HPDE6-E6E7 (cell line): ENCODE results near the gene TMEM45B.
"Not testable (repeated sequence)": the region's sequence is repeated elsewhere in the genome, so short reads cannot be mapped to it uniquely, and the experiment has no call there.

Experiments used
- DNase-seq: peaks from one replicate; pipeline ENCODE4 v3.0.0; 2011; ENCODE audit warnings: missing footprints; ENCODE audit errors: extremely low spot score

The TMEM45B gene

GRCh38 chr11:129815596-129816461 is at the start of gene TMEM45B:
Gene TMEM45B (plus strand): TSS chr11:129815848. CDS start chr11:129852483, 36,635 bp downstream.
- no peak for DNase-seq

- DNase-seq = no peak
Measured at GRCh38 chr11:129766898-129767604, 48.6 kb upstream of the TMEM45B start.

GRCh38 chr11:129767827-129768226 is 47.8 kb upstream of the TMEM45B start:
- no peak for DNase-seq

DNA sequence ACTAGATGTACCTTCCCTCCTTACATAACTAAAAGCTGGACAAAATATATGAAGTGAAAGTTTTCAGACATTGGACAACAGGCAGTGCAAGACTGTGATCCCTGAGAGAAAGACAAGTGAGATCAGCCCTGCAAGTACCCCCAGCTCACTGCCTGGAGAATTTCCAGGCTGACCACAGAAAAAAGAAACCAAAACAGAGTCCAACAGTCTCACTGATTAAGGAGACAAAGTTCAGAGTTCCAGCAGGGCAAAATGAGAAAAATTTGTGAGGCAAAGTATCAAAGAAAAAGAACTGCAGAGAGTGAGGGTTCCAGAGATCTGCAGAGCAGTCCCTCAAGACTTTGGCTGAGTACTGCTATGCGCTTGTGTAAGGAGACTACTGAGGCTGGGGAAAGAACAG is 47.3 kb upstream of the TMEM45B start:
- DNase-seq = no peak

DNA sequence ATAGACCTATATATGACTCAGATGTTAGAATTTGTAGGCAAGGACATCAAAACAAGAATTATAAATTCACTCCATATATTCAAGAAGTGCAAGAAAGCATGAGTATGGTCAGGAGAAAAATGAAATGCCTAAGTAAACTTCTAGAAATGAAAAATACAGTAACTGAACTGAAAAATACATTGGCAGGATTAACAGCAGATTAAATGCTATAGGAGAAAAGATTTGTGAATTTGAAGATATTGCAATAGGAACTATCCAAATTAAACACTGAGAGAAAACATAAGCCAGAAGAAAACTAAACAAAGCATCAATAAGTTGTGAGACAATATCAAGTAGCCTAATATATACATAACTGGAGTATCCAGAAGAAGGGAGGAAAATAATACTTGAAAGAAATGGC is 46.6 kb upstream of the TMEM45B start:
- DNase-seq = no peak

- no peak for DNase-seq
Measured at GRCh38 chr11:129770993-129771392, 44.7 kb upstream of the TMEM45B start.

DNA sequence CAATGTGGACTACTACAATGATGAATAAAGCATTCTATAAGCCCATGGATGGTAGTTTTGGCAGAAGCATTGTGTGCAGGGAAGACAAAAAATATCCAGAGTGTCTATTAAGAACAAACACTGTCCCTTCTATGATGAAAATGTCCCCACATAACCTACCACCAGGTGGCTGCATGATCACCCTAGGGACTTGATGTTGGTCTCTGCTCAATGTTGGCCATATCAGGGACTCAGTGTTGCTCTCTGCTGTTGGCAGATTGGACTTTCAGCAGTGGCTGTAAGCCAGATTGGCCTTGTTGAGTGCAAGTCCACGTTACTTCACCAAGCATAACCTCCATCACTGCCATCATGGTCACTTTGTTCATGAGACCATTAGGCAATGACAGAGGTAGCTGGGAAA is 44.2 kb upstream of the TMEM45B start:
- not testable (repeated sequence) for DNase-seq

DNA sequence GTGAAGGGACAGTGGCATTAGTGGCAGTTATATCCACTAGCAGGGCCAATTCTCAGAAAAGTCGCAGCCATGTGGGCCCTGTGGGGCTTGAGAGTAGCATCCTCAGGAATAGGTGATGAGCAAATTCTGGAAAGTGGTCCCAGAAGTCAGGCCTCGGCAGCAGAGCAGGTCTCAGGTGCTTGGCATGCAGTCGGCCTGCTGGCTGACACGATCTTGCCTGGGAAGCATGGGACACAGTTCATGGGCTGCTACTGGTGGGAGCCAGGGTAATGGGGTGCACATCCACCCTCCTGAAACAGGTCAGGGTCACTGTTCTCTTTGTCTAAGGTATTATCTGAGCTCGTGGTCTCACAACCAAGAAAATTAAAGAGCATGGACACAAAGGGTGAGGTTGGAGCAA is 36.8 kb upstream of the TMEM45B start:
- DNase-seq = no peak

DNA sequence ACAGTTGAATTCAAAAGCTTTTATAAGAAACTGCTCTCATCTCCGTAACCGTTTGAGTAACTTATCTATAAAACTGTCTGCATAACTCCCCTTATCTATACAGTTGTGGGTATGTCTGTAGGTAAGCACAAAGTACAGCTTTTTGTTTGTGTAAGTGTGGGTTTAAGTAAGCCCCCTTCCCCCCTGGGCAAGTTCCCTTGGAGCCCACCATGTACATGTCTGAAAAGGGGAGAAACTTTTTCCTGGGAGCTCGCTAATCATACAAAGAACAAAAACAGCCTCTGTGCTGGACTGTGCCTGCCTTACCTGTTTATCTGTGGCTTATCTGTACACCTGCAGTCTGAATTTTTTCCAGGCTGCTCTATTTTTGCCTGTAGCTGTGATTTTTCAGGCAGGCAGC is 36.3 kb upstream of the TMEM45B start:
- DNase-seq = no peak

- no peak for DNase-seq
Measured at GRCh38 chr11:129785383-129786111, 30.1 kb upstream of the TMEM45B start.

DNA sequence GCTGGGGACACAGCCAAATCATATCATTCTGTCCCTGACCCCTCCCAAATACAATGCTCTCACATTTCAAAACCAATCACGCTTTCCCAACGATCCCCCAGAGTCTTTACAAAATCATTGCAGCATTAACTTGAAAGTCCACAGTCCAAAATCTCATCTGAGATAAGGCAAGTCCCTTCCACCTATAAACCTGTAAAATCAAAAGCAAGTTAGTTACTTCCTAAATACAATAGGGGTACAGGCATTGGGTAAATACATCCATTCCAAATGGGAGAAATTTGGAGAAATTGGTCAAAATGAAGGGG is 29.6 kb upstream of the TMEM45B start:
- DNase-seq = not testable (repeated sequence)

DNA sequence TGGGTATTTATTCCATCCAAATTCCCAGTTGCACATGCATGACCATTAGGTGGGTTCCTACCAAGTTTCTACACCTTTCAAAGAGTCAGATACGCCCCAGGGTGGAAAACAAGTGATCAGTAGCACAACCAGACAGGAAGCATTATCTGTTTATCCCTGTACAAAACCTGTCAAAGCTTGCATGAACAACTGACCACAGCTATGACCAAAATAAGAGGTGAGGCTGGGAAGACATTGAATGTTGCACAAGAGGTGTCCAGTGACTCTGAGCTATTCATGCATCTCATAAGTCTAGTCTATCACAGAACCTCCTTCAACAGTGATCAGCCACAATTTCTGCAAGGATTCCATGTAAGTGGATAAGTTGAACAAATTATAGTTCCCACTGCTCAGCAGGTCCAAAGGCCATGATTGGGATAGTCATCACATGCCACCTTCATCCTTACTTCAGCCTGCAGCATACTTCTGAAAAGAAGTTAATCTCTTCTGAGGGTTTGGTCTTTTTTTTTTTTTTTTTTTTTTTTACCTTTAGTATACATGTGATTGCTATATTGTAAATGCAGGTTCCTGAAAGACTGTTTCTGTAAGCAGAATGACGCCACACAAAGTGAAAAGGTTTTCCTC is 28.0 kb upstream of the TMEM45B start:
- peak; percentile 59 for DNase-seq

- DNase-seq = no peak
Measured at GRCh38 chr11:129788278-129788677, 27.4 kb upstream of the TMEM45B start.

- DNase-seq = no peak
Measured at GRCh38 chr11:129790106-129790505, 25.5 kb upstream of the TMEM45B start.

DNA sequence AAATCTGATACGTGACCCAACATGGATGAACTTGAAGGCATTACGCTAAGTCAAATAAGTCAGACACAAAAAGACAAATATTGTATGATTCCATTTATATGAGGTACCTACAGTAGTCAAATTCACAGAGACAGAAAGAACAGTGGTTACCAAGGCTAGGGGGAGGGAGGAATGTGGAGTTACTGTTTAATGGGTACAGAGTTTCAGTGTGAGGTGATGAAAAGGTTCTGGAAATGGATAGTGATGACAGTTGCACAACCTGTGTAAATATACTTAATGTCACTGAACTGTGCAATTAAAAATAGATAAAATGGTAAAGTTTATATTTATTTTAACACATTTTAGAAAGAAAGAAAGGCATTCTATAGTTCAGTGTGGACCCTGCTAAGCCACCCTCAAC is 24.1 kb upstream of the TMEM45B start:
- DNase-seq = no peak

DNA sequence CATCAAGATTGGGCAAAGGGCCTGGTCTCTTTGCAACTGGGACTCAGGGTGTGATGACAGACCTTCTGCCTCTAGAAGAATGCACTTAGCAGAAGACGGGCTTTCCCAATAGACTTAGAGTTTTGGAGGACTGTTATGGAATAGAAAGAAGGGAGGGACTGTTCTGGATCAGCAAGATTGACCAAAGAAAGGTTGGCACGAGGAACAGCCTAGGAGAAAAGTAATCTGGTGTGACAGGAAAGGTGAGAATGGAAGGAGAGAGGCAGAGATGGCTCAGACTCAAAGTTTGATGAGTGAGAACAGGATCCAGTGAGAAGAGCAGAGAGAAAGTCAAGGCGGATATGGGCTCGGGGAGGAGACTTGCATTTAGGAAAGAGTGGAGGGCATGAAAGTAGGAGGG is 23.0 kb upstream of the TMEM45B start:
- no peak for DNase-seq

DNA sequence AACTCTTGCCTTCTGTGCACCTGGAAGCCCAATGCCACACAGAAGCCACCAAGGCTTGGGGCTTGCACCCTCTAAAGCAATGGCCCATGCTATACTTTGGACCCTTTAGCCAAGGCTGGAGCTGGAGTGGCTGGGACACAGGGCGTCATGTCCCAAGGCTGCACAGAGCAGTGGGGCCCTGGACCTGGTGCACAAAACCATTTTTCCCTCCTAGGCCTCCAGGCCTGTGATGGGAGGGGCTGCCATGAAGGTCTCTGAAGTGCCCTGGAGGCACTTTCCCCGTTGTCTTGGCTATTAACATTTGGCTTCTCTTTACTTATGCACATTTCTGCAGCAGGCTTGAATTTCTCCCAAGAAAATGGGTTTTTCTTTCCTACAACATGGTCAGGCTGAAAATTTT is 20.6 kb upstream of the TMEM45B start:
- no peak for DNase-seq

DNA sequence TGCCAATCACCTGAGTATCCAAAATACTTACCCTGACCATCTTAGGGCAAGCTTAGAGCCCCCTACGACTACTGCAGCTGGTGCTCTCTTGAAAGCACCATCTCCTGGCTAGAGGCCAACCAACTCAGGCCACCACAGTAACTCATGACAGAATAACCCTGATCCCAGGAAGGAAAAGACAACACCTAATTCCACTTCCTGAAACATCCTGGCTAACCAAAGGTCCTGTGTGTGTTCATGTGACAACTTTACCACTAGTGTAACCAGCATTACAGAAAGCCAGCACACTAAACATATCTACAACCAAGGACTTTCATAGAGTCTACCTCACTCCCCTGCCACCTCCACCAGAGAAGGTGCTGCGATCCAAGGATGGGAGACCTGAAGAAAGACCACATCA is 17.4 kb upstream of the TMEM45B start:
- no peak for DNase-seq

GRCh38 chr11:129800162-129800561 is 15.5 kb upstream of the TMEM45B start:
- DNase-seq = not testable (repeated sequence)

DNA sequence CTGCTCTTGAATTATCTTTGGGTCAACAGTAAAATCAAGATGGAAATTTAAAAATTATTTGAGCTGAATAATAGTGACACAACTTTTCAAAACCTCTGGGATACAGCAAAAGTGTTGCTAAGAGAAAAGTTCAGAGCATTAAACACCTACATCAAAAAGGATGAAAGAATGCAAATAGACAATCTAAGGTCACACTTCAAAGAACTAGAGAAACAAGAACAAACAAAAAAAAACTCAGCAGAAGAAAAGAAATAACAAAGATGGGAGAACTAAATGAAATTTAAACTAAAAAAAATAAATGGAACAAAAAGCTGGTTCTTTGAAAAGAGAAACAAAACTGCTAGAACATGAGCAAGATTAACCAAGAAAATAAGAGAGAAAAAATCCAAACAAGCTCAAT is 15.0 kb upstream of the TMEM45B start:
- no peak for DNase-seq

DNA sequence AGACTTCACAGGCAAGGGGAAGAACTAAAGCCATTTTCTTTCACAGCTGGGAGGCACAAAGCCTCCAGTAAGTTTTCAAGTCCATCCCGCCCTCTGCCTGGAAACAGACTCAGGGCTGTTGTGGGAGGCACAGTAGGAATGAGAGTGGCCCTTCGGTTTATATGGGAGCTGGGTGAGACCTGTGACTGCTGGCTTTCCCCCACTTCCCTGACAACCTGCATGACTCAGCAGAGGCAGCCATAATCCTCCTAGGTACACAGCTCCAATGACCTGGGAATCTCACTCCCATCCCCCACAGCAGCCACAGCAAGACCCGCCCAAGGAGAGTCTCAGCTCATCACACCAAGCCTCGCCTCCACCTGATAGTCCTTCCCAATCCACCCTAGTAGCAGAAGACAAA is 12.1 kb upstream of the TMEM45B start:
- DNase-seq = no peak

GRCh38 chr11:129804012-129804411 is 11.6 kb upstream of the TMEM45B start:
- DNase-seq = no peak
